Measurements from ENCODE around the gene KRT14. TPM values are rescaled to one million over a fixed set of nuclear protein-coding genes. Genes with fewer than 3 reads are reported as not detected.
A peak's percentile ranks its signal among the peaks of the same experiment; 100 is the strongest.
"Not testable (repeated sequence)": the region's sequence is repeated elsewhere in the genome, so short reads cannot be mapped to it uniquely, and the experiment has no call there.

Gene KRT14
- total RNA-seq, 1 donor from 2014 or later = 1.0 TPM

DNA sequence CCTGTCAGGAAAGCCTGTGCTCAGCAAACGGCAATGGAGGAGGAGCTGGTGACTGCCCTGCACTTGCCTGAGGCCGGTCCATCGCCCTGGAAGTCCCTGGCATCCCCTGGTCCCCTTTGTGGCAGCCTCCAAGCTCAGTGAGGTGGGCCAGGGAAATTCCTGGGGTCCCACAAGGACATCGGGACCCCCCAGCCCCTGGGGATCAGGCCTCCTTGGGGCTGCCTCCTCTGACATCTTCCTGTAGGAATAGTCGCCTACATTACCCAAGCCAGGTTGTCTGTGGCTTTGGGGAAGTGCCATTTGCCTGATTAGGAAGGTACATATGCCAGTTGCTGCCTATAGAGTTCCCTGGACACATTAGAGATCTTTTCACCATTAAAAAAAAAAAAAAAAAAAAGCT is 7.7 kb downstream of the KRT14 start:
- no peak overlapping the region for H2AFZ ChIP-seq (ENCODE audit: low read depth, low read length)
- H3K9ac ChIP-seq (ENCODE audit: low read length) = no peak overlapping the region
- Mint-ChIP-seq H3K9me3 (ENCODE audit: unreplicated experiment) (peaks cover 6% of the 10 kb centered on the region), H3K4me3 (ENCODE audit: unreplicated experiment) (no peak overlapping the region), H3K36me3 (ENCODE audit: low read depth, unreplicated experiment) (no peaks in the 10 kb centered on the region), H3K27ac (ENCODE audit: unreplicated experiment) (no peak overlapping the region), H3K4me1 (ENCODE audit: low read depth, unreplicated experiment) (no peaks in the 10 kb centered on the region), H3K27me3 (ENCODE audit: low read depth, unreplicated experiment) (peaks cover 51% of the 10 kb centered on the region)
- H3K9me3 ChIP-seq (ENCODE audit: insufficient read depth, low read depth, low read length) = no peaks in the 10 kb centered on the region
- no peak overlapping the region for H3K4me2 ChIP-seq (ENCODE audit: low read length)
- H3K27ac ChIP-seq (ENCODE audit: low read depth, low read length) = no peak overlapping the region
- H3K27me3 ChIP-seq (ENCODE audit: insufficient read depth, low read length) = peaks cover 5% of the 10 kb centered on the region
- H3K79me2 ChIP-seq (ENCODE audit: insufficient read depth, low read length) = no peaks in the 10 kb centered on the region
- TF ChIP-seq, protein P1, sequence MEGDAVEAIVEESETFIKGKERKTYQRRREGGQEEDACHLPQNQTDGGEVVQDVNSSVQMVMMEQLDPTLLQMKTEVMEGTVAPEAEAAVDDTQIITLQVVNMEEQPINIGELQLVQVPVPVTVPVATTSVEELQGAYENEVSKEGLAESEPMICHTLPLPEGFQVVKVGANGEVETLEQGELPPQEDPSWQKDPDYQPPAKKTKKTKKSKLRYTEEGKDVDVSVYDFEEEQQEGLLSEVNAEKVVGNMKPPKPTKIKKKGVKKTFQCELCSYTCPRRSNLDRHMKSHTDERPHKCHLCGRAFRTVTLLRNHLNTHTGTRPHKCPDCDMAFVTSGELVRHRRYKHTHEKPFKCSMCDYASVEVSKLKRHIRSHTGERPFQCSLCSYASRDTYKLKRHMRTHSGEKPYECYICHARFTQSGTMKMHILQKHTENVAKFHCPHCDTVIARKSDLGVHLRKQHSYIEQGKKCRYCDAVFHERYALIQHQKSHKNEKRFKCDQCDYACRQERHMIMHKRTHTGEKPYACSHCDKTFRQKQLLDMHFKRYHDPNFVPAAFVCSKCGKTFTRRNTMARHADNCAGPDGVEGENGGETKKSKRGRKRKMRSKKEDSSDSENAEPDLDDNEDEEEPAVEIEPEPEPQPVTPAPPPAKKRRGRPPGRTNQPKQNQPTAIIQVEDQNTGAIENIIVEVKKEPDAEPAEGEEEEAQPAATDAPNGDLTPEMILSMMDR (IDR thresholded peaks at IDR 0.05; ENCODE audit: insufficient read depth, low read depth, low read length) = no peak
- TF ChIP-seq EZH2 (IDR thresholded peaks at IDR 0.05; ENCODE audit: insufficient read depth, low read length) = no peak
- no peak for FAIRE-seq
- H3K4me3 ChIP-seq (ENCODE audit: insufficient read depth, low read depth, low read length) = no peak overlapping the region
- H4K20me1 ChIP-seq (ENCODE audit: insufficient read depth, low read length) = no peaks in the 10 kb centered on the region
- no peak for DNase-seq (ENCODE audit: low read depth)
- no peaks in the 10 kb centered on the region for H3K36me3 ChIP-seq (ENCODE audit: insufficient read depth, low read length)
- H3K4me1 ChIP-seq (ENCODE audit: insufficient read depth, low read length) = no peaks in the 10 kb centered on the region

DNA sequence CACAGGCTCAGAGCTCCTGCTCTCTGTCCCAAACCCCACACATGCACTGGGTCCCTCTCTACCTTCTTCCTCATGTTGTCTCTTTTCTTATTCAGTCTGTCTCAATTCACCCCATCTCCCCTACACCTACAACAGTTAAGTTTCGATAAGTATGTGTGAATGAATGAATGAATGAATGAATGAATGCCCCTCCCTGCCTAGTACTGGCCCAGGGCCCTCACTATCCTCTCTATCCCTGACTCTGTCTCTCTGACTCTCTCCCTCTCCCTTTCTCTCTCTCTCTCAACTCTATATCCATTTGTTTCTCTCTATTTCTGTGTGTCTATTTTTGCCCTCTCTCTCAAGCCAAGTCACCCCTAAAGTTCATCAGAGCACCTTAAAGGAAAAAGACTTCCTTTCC is 8.2 kb downstream of the KRT14 start:
- Mint-ChIP-seq H3K4me3 (ENCODE audit: unreplicated experiment) (no peak overlapping the region), H3K9me3 (ENCODE audit: unreplicated experiment) (peaks cover 2% of the 10 kb centered on the region), H3K4me1 (ENCODE audit: low read depth, unreplicated experiment) (no peaks in the 10 kb centered on the region), H3K27ac (ENCODE audit: unreplicated experiment) (peak overlapping the region; percentile 2), H3K27me3 (ENCODE audit: low read depth, unreplicated experiment) (peaks cover 53% of the 10 kb centered on the region), H3K36me3 (ENCODE audit: low read depth, unreplicated experiment) (no peaks in the 10 kb centered on the region)
- Histone ChIP-seq H3K27ac (ENCODE audit: low read depth, low read length) (no peak overlapping the region), H3K9ac (ENCODE audit: low read length) (no peak overlapping the region), H3K9me3 (ENCODE audit: insufficient read depth, low read depth, low read length) (no peaks in the 10 kb centered on the region), H3K4me1 (ENCODE audit: insufficient read depth, low read length) (no peaks in the 10 kb centered on the region), H3K4me3 (ENCODE audit: insufficient read depth, low read depth, low read length) (no peak overlapping the region), H4K20me1 (ENCODE audit: insufficient read depth, low read length) (no peaks in the 10 kb centered on the region), H3K79me2 (ENCODE audit: insufficient read depth, low read length) (no peaks in the 10 kb centered on the region), H3K27me3 (ENCODE audit: insufficient read depth, low read length) (peaks cover 7% of the 10 kb centered on the region), H3K36me3 (ENCODE audit: insufficient read depth, low read length) (no peaks in the 10 kb centered on the region), H3K4me2 (ENCODE audit: low read length) (no peak overlapping the region), H2AFZ (ENCODE audit: low read depth, low read length) (no peak overlapping the region)
- DNase-seq (ENCODE audit: low read depth) (no peak), FAIRE-seq (no peak)
- TF ChIP-seq EZH2 (IDR thresholded peaks at IDR 0.05; ENCODE audit: insufficient read depth, low read length) = no peak
- TF ChIP-seq, protein P1 (IDR thresholded peaks at IDR 0.05; ENCODE audit: insufficient read depth, low read depth, low read length) = no peak

GRCh38 chr17:41576740-41577139 is 10.0 kb downstream of the KRT14 start:
- not testable (repeated sequence) for H3K4me3 ChIP-seq (ENCODE audit: insufficient read depth, low read depth, low read length); H3K79me2 ChIP-seq (ENCODE audit: insufficient read depth, low read length); H3K27ac ChIP-seq (ENCODE audit: low read depth, low read length); H2AFZ ChIP-seq (ENCODE audit: low read depth, low read length); H3K9me3 ChIP-seq (ENCODE audit: insufficient read depth, low read depth, low read length); H3K4me2 ChIP-seq (ENCODE audit: low read length); H3K36me3 ChIP-seq (ENCODE audit: insufficient read depth, low read length); H4K20me1 ChIP-seq (ENCODE audit: insufficient read depth, low read length); H3K9ac ChIP-seq (ENCODE audit: low read length); DNase-seq (ENCODE audit: low read depth); H3K27me3 ChIP-seq (ENCODE audit: insufficient read depth, low read length); H3K27ac Mint-ChIP-seq (ENCODE audit: unreplicated experiment); FAIRE-seq; H3K4me3 Mint-ChIP-seq (ENCODE audit: unreplicated experiment); H3K36me3 Mint-ChIP-seq (ENCODE audit: low read depth, unreplicated experiment); H3K4me1 ChIP-seq (ENCODE audit: insufficient read depth, low read length); H3K9me3 Mint-ChIP-seq (ENCODE audit: unreplicated experiment); H3K4me1 Mint-ChIP-seq (ENCODE audit: low read depth, unreplicated experiment)
- H3K27me3 Mint-ChIP-seq (ENCODE audit: low read depth, unreplicated experiment) = peaks cover 59% of the 10 kb centered on the region

Data from astrocyte (in vitro differentiated cells and primary cell).